SKM-1 treated with dmso at 0.1 percent for 144 hours (cell line): ENCODE results near the gene REC8.
A peak's percentile ranks its signal among the peaks of the same experiment; 100 is the strongest.

Experiments used
- DNase-seq: peaks from one replicate; lab custom pipeline; 2025; ENCODE audit not compliant: unreplicated experiment; lab: John Stamatoyannopoulos, UW

REC8 gene

GRCh38 chr14:24138396-24139271 is 33.2 kb upstream of the REC8 start:
- no peak for DNase-seq

- no peak for DNase-seq
Measured at GRCh38 chr14:24139272-24139934, 32.5 kb upstream of the REC8 start.

GRCh38 chr14:24141097-24141880 is 30.6 kb upstream of the REC8 start, which contains the start of gene EMC9:
TSS of gene EMC9 (minus strand) at chr14:24141591. CDS start at chr14:24141304, 287 bp downstream.
- DNase-seq, result peak; percentile 94

- no peak for DNase-seq
Measured at GRCh38 chr14:24143511-24143910, 28.4 kb upstream of the REC8 start.

- DNase-seq, result no peak
Measured at GRCh38 chr14:24144451-24144850, 27.4 kb upstream of the REC8 start.

- no peak for DNase-seq
Measured at GRCh38 chr14:24145219-24145618, 26.7 kb upstream of the REC8 start.

- no peak for DNase-seq
Measured at GRCh38 chr14:24145690-24146452, 26.0 kb upstream of the REC8 start.

GRCh38 chr14:24146453-24146977 is 25.4 kb upstream of the REC8 start, which contains the start of gene PSME2:
TSS of gene PSME2 (minus strand) at chr14:24146610. CDS start at chr14:24146581, 29 bp downstream.
- DNase-seq, result peak; percentile 72

GRCh38 chr14:24146978-24147760 is 24.7 kb upstream of the REC8 start, which contains the start of gene RNF31:
TSS of gene RNF31 (plus strand) at chr14:24147498. CDS start at chr14:24147699, 201 bp downstream.
- peak; percentile 90 for DNase-seq

- no peak for DNase-seq
Measured at GRCh38 chr14:24147761-24148428, 24.0 kb upstream of the REC8 start.

- DNase-seq, result no peak
Measured at GRCh38 chr14:24149302-24149969, 22.4 kb upstream of the REC8 start.

- no peak for DNase-seq
Measured at GRCh38 chr14:24150061-24150460, 21.8 kb upstream of the REC8 start.

GRCh38 chr14:24150567-24150966 is 21.3 kb upstream of the REC8 start:
- DNase-seq, result no peak

- DNase-seq, result no peak
Measured at GRCh38 chr14:24150993-24151392, 20.9 kb upstream of the REC8 start.

- DNase-seq, result no peak
Measured at GRCh38 chr14:24151404-24152080, 20.3 kb upstream of the REC8 start.

GRCh38 chr14:24155100-24155499 is 16.8 kb upstream of the REC8 start:
- DNase-seq, result no peak

GRCh38 chr14:24156840-24157239 is 15.0 kb upstream of the REC8 start:
- DNase-seq, result no peak

GRCh38 chr14:24157331-24157730 is 14.5 kb upstream of the REC8 start:
- no peak for DNase-seq
